MM.1S (cell line): ENCODE results near the gene APAF1.

Experiments
- EZH2phosphoT487 ChIP-seq: fragments of 300-600 bp; sonication (generic); IDR thresholded peaks from 2 replicates; pipeline ENCODE4 v1.6.1; 2018; ENCODE audit warnings: antibody characterized with exemption, low read length
- TF ChIP-seq, protein P1 (sequence below): fragments of 300-600 bp; sonication (generic); IDR thresholded peaks from 2 replicates; pipeline ENCODE4 v1.5.1; 2016; ENCODE audit warnings: antibody characterized with exemption, low read length, mixed read lengths

DNA sequence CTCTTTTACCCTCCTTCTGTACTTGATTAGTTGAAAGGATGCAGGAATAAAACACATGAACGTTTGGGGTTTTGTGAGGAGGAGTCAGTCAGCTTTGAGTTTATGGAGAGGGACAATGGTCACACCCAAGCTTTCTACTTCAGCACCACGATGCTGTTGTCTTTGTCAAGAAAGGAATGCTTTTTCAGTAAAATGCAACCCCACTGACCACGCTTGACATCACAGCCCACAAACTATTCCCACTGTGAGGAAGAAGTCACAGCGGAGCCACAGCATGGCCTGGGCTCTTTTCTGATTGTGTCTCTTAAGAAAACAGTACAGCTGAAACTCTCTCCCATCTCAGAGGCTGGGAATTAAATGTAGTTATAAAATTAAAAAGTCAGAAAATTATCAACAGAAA is 135.2 kb downstream of the APAF1 start:
- TF ChIP-seq, protein P1, sequence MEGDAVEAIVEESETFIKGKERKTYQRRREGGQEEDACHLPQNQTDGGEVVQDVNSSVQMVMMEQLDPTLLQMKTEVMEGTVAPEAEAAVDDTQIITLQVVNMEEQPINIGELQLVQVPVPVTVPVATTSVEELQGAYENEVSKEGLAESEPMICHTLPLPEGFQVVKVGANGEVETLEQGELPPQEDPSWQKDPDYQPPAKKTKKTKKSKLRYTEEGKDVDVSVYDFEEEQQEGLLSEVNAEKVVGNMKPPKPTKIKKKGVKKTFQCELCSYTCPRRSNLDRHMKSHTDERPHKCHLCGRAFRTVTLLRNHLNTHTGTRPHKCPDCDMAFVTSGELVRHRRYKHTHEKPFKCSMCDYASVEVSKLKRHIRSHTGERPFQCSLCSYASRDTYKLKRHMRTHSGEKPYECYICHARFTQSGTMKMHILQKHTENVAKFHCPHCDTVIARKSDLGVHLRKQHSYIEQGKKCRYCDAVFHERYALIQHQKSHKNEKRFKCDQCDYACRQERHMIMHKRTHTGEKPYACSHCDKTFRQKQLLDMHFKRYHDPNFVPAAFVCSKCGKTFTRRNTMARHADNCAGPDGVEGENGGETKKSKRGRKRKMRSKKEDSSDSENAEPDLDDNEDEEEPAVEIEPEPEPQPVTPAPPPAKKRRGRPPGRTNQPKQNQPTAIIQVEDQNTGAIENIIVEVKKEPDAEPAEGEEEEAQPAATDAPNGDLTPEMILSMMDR: no peak
- TF ChIP-seq EZH2phosphoT487: no peak
